Subcutaneous adipose tissue (tissue), 4 donors: ENCODE measurements around the gene RETREG3. TPM values are rescaled to one million over a fixed set of nuclear protein-coding genes. Genes with fewer than 3 reads are reported as not detected.

Source experiments
- CTCF ChIP-seq: fragments of 450-650 bp; IDR thresholded peaks from one replicate; pipeline ENCODE4 v1.5.1; 2016; ENCODE audit warnings: low read depth, mild to moderate bottlenecking, control low read depth, antibody characterized with exemption, moderate library complexity
- total RNA-seq, 4 donors: library from RNA; depleted of rRNA; stranded (reverse); fragments of >200 nt; gene quantifications; one replicate each; pipeline ENCODE4 v1.1.0, GENCODE V29; 2016

The RETREG3 gene
- total RNA-seq, 4 donors from 2014 or later = 36.4 to 62.0 (median 57.4) TPM

GRCh38 chr17:42571435-42572225, 37.5 kb downstream of the RETREG3 start:
- no peak for TF ChIP-seq CTCF

GRCh38 chr17:42568341-42569111, 40.6 kb downstream of the RETREG3 start:
- TF ChIP-seq CTCF = no peak

- TF ChIP-seq CTCF = no peak
These were observed 42.1 kb downstream of the RETREG3 start, which contains the start of gene MLX for GRCh38 chr17:42566883-42567573. TSS of gene MLX (plus strand) at chr17:42567100. CDS start at chr17:42567125, 25 bp downstream.

GRCh38 chr17:42566215-42566882, 42.8 kb downstream of the RETREG3 start:
- no peak for TF ChIP-seq CTCF

GRCh38 chr17:42565523-42566214, 43.5 kb downstream of the RETREG3 start:
- no peak for TF ChIP-seq CTCF

GRCh38 chr17:42564815-42565522, 44.2 kb downstream of the RETREG3 start:
- no peak for TF ChIP-seq CTCF
